H1 (cell line): ENCODE measurements around the gene AMBP. TPM values are rescaled to one million over a fixed set of nuclear protein-coding genes. Genes with fewer than 3 reads are reported as not detected.
A peak's percentile ranks its signal among the peaks of the same experiment; 100 is the strongest.

Experiments
- CTCF ChIA-PET: fragments of 300-600 bp; sonication (Branson Sonifier 250); formaldehyde crosslinking; loops from one replicate; lab custom pipeline; 2021; ENCODE audit not compliant: partially characterized antibody; lab: Charles Lee
- POLR2A ChIA-PET: fragments of 300-600 bp; sonication (Branson Sonifier 250); formaldehyde crosslinking; loops from one replicate; lab custom pipeline; 2021; ENCODE audit warnings: inconsistent platforms; ENCODE audit not compliant: partially characterized antibody; lab: Charles Lee
- DNase-seq, 2 experiments: peaks; one replicate each; pipeline versions ENCODE4 v3.0.0 to v3.0.0-alpha.2; 2010 to 2022; ENCODE audit warnings: low spot score in 2 of 2, low read depth in 1 of 2, mixed read lengths in 1 of 2
- FAIRE-seq: peaks from 2 replicates; lab custom pipeline; 2011; peaks lifted over from hg19 to GRCh38; lab: Jason Lieb, UNC
- H2AFZ ChIP-seq: 2 replicates; pipeline ENCODE4 v1.8.1; 2012; ENCODE audit warnings: low read length, inconsistent platforms
- H2AK5ac ChIP-seq: 2 replicates; pipeline ENCODE4 v1.6.1; 2013; ENCODE audit warnings: low read depth, low read length
- H2BK120ac ChIP-seq: replicated peaks from 2 replicates; pipeline ENCODE3; 2013; ENCODE audit warnings: low read depth, low read length, inconsistent platforms
- H2BK12ac ChIP-seq: 2 replicates; pipeline ENCODE4 v1.6.1; 2013; ENCODE audit warnings: low read depth, low read length
- H2BK15ac ChIP-seq: 2 replicates; pipeline ENCODE4 v1.6.1; 2013; ENCODE audit warnings: low read length
- H2BK20ac ChIP-seq: 2 replicates; pipeline ENCODE4 v1.6.1; 2013; ENCODE audit warnings: low read length
- H2BK5ac ChIP-seq: 2 replicates; pipeline ENCODE4 v1.6.1; 2013; ENCODE audit warnings: low read depth, low read length
- H3K14ac ChIP-seq: 2 replicates; pipeline ENCODE4 v1.6.1; 2013; ENCODE audit warnings: inconsistent platforms; ENCODE audit not compliant: insufficient read length
- H3K18ac ChIP-seq: 2 replicates; pipeline ENCODE4 v1.6.1; 2013; ENCODE audit warnings: low read length; ENCODE audit errors: extremely low read depth
- H3K23ac ChIP-seq: 2 replicates; pipeline ENCODE4 v1.6.1; 2013; ENCODE audit warnings: inconsistent platforms; ENCODE audit not compliant: insufficient read length
- H3K23me2 ChIP-seq: 2 replicates; pipeline ENCODE4 v1.6.1; 2013; ENCODE audit warnings: low read depth, low read length
- H3K27ac ChIP-seq: 2 replicates; pipeline ENCODE4 v1.6.1; 2011; ENCODE audit warnings: low read depth, low read length, inconsistent platforms
- H3K27me3 ChIP-seq, 4 experiments: replicated peaks in 1 of 4; 1 replicate in 1 of 4; 2 replicates in 3 of 4; pipeline versions ENCODE4 v1.6.1 to v1.8.1; 2011 to 2013; ENCODE audit warnings: low read length in 3 of 4, mild to moderate bottlenecking in 3 of 4, inconsistent platforms in 2 of 4, mixed read lengths in 2 of 4, moderate library complexity in 1 of 4; ENCODE audit not compliant: control insufficient read depth in 3 of 4, insufficient read depth in 3 of 4; ENCODE audit errors: extremely low read depth in 1 of 4
- H3K36me3 ChIP-seq, 4 experiments: 2 replicates each; pipeline versions ENCODE4 v1.6.1 to v1.8.1; 2011 to 2013; ENCODE audit warnings: mild to moderate bottlenecking in 4 of 4, low read length in 3 of 4, moderate library complexity in 2 of 4, control low read depth in 1 of 4, inconsistent platforms in 1 of 4; ENCODE audit not compliant: insufficient read depth in 4 of 4, control insufficient read depth in 2 of 4
- H3K4ac ChIP-seq: replicated peaks from 2 replicates; pipeline ENCODE3; 2013; ENCODE audit warnings: low read length, low read depth, mixed read lengths, inconsistent platforms; ENCODE audit not compliant: insufficient read length
- H3K4me1 ChIP-seq, 4 experiments: replicated peaks in 1 of 4; 1 replicate in 1 of 4; 2 replicates in 3 of 4; pipeline versions ENCODE4 v1.6.1 to v1.8.1; 2011 to 2013; ENCODE audit warnings: low read length in 3 of 4, inconsistent platforms in 2 of 4, mixed read lengths in 1 of 4; ENCODE audit not compliant: insufficient read depth in 4 of 4, control insufficient read depth in 3 of 4
- H3K4me2 ChIP-seq, 2 experiments: 2 replicates each; pipeline versions ENCODE4 v1.6.1 to v1.8.1; 2011 to 2013; ENCODE audit warnings: low read depth in 2 of 2, low read length in 2 of 2, control low read depth in 1 of 2, inconsistent platforms in 1 of 2, mild to moderate bottlenecking in 1 of 2; ENCODE audit not compliant: insufficient read depth in 1 of 2
- H3K4me3 ChIP-seq, 4 experiments: fragments of 200-600, 300-600 bp in 1 of 4; sonication (generic), shearing (Covaris generic), sonication (Bioruptor Twin) in 1 of 4; 2 replicates each; pipeline versions ENCODE4 v1.5.1 to v1.8.1; 2011 to 2016; ENCODE audit warnings: low read length in 4 of 4, low read depth in 3 of 4, control low read depth in 2 of 4, inconsistent platforms in 2 of 4, mild to moderate bottlenecking in 2 of 4, mixed read lengths in 1 of 4, moderate library complexity in 1 of 4; ENCODE audit not compliant: insufficient read depth in 2 of 4; ENCODE audit errors: extremely low read depth in 1 of 4
- H3K56ac ChIP-seq: replicated peaks from 2 replicates; pipeline ENCODE3; 2013; ENCODE audit warnings: low read depth, mild to moderate bottlenecking, mixed read lengths, low read length, inconsistent platforms; ENCODE audit not compliant: insufficient read length
- H3K79me1 ChIP-seq: 2 replicates; pipeline ENCODE4 v1.6.1; 2013; ENCODE audit warnings: low read depth, low read length, control low read depth
- H3K79me2 ChIP-seq, 2 experiments: 2 replicates each; pipeline versions ENCODE4 v1.6.1 to v1.8.1; 2012 to 2013; ENCODE audit warnings: low read length in 2 of 2, mild to moderate bottlenecking in 2 of 2, inconsistent platforms in 1 of 2; ENCODE audit not compliant: insufficient read depth in 2 of 2, control insufficient read depth in 1 of 2
- H3K9ac ChIP-seq, 4 experiments: replicated peaks in 1 of 4; 1 replicate in 1 of 4; 2 replicates in 3 of 4; pipeline versions ENCODE4 v1.6.1 to v1.8.1; 2011 to 2013; ENCODE audit warnings: low read depth in 3 of 4, low read length in 3 of 4, control low read depth in 2 of 4, mild to moderate bottlenecking in 2 of 4, moderate library complexity in 2 of 4, inconsistent platforms in 1 of 4; ENCODE audit errors: extremely low read depth in 1 of 4
- H3K9me3 ChIP-seq, 2 experiments: 2 replicates each; pipeline versions ENCODE4 v1.6.1 to v1.8.1; 2012 to 2013; ENCODE audit warnings: mild to moderate bottlenecking in 2 of 2, moderate library complexity in 2 of 2, control low read depth in 1 of 2, inconsistent platforms in 1 of 2, low read depth in 1 of 2, low read length in 1 of 2, mixed read lengths in 1 of 2; ENCODE audit not compliant: insufficient read depth in 2 of 2
- H4K20me1 ChIP-seq, 2 experiments: replicated peaks in 1 of 2; 2 replicates each; pipeline versions ENCODE3 to v1.8.1; 2011 to 2013; ENCODE audit warnings: inconsistent platforms in 2 of 2, low read length in 2 of 2, mild to moderate bottlenecking in 1 of 2; ENCODE audit not compliant: insufficient read depth in 2 of 2, control insufficient read depth in 1 of 2
- H4K5ac ChIP-seq: 2 replicates; pipeline ENCODE4 v1.6.1; 2013; ENCODE audit warnings: low read length, low read depth, mixed read lengths, inconsistent platforms; ENCODE audit not compliant: insufficient read length
- H4K8ac ChIP-seq: 2 replicates; pipeline ENCODE4 v1.8.0; 2013; ENCODE audit warnings: mild to moderate bottlenecking, moderate library complexity, low read length, inconsistent platforms; ENCODE audit not compliant: insufficient read depth; ENCODE audit errors: extremely low read depth
- H4K91ac ChIP-seq: replicated peaks from 2 replicates; pipeline ENCODE3; 2013; ENCODE audit warnings: low read length, mixed read lengths, inconsistent platforms; ENCODE audit not compliant: insufficient read length
- EGR1 ChIP-seq: IDR thresholded peaks from 2 replicates; pipeline ENCODE4 v1.6.1; 2011; ENCODE audit warnings: low read depth, low read length, borderline replicate concordance
- RAD21 ChIP-seq, 2 experiments: IDR thresholded peaks in 1 of 2; conservative IDR thresholded peaks in 1 of 2; 2 replicates each; pipeline ENCODE4 v1.6.1; 2011; ENCODE audit warnings: low read depth in 2 of 2, low read length in 2 of 2, improper control_type of control experiment in 1 of 2, inconsistent platforms in 1 of 2, mild to moderate bottlenecking in 1 of 2, moderate library complexity in 1 of 2
- SIX5 ChIP-seq: IDR thresholded peaks from 2 replicates; pipeline ENCODE4 v1.6.1; 2011; ENCODE audit warnings: mild to moderate bottlenecking, low read depth, low read length
- SP4 ChIP-seq: IDR thresholded peaks from 2 replicates; pipeline ENCODE4 v1.6.1; 2012; ENCODE audit warnings: low read length, inconsistent platforms
- TEAD4 ChIP-seq: IDR thresholded peaks from 2 replicates; pipeline ENCODE4 v1.6.1; 2012; ENCODE audit warnings: low read depth, low read length, inconsistent platforms, mixed read lengths
- USF2 ChIP-seq: IDR thresholded peaks from 2 replicates; pipeline ENCODE4 v1.6.1; 2011; ENCODE audit warnings: low read length, improper control_type of control experiment
- WGBS, 2 experiments: shearing (Covaris generic) in 1 of 2; methylation state at CpG; one replicate each; pipeline versions ENCODE4 v1.1.6 to v1.1.7; 2013 to 2015; ENCODE audit warnings: low lambda C conversion rate in 2 of 2, mixed read lengths in 2 of 2, inconsistent platforms in 1 of 2, low coverage in 1 of 2, missing lambda C conversion rate in 1 of 2; ENCODE audit not compliant: insufficient replicate concordance in 2 of 2, insufficient coverage in 1 of 2, insufficient read length in 1 of 2; ENCODE audit errors: extremely low coverage in 1 of 2, missing lambda C conversion rate in 1 of 2; 5-methylcytosine and 5-hydroxymethylcytosine counted together
- polyA plus RNA-seq, 7 experiments: library from polyadenylated mRNA; depleted of rRNA in 3 of 7; stranded (reverse) in 5 of 7; unstranded in 2 of 7; fragments of >200 nt in 5 of 7; fragments of 200-250 nt in 2 of 7; gene quantifications; 1 replicate in 5 of 7; 2 replicates in 1 of 7; 4 replicates in 1 of 7; pipeline versions ENCODE4 v1.2.1 to v1.2.3, GENCODE V29; 2011 to 2013; ENCODE audit warnings: missing spikeins in 2 of 7, mixed read lengths in 2 of 7
- total RNA-seq: library from RNA; stranded (reverse); fragmentation: NEBNext Ultra II Directional; extraction: Animal tissue kit (Norgen Biotek cat#: 25700); gene quantifications from 2 replicates; pipeline ENCODE4 v1.2.1, GENCODE V29; 2021

AMBP gene
- total and polyA plus RNA-seq, 2 of the 8 experiments (the other 6 are each of a cell fraction or from before 2014, with no cell fraction given): 3.0 to 4.0 TPM

GRCh38 chr9:114031948-114032840, 45.9 kb downstream of the AMBP start:
- H4K91ac ChIP-seq: no peak overlapping the region
- no peaks in the 10 kb centered on the region for H3K79me2 ChIP-seq
- H3K9ac ChIP-seq: no peak overlapping the region
- H2BK12ac ChIP-seq: no peak overlapping the region
- no peaks in the 10 kb centered on the region for H3K79me1 ChIP-seq
- ChIA-PET POLR2A (no interaction called here), CTCF (interaction anchor here (0.6 to 3.6 kb wide), 25 partner anchors 7 to 1092 kb away, joined by 3 to 16 read pairs (median 4); no protein-coding TSS in a partner anchor)
- H3K4me2 ChIP-seq: no peak overlapping the region
- H2AFZ ChIP-seq: no peak overlapping the region
- H4K8ac ChIP-seq: no peak overlapping the region; the same call in 1 of the 2 replicates
- H3K27me3 ChIP-seq: no peaks in the 10 kb centered on the region
- H4K20me1 ChIP-seq: no peaks in the 10 kb centered on the region
- H2AK5ac ChIP-seq: no peak overlapping the region
- no peak overlapping the region for H2BK15ac ChIP-seq
- no peak overlapping the region for H3K4ac ChIP-seq
- H3K23me2 ChIP-seq: no peaks in the 10 kb centered on the region; the same call in 1 of the 2 replicates
- no peak overlapping the region for H2BK120ac ChIP-seq
- no peak overlapping the region for H2BK5ac ChIP-seq
- peaks cover 0 to 8% (median 4%) of the 10 kb centered on the region in 4 experiments; a peak in 5 of 8 replicates for H3K36me3 ChIP-seq
- H4K5ac ChIP-seq: no peak overlapping the region
- no peak overlapping the region for H3K18ac ChIP-seq
- DNase-seq (peak in 1 of 2 experiments; percentile 38), FAIRE-seq (no peak)
- no peaks in the 10 kb centered on the region for H3K9me3 ChIP-seq
- H2BK20ac ChIP-seq: no peak overlapping the region
- no peak overlapping the region for H3K56ac ChIP-seq
- no peak overlapping the region for H3K4me3 ChIP-seq
- no peaks in the 10 kb centered on the region for H3K4me1 ChIP-seq
- H3K27ac ChIP-seq: no peak overlapping the region
- no peak overlapping the region for H3K14ac ChIP-seq
- 89% methylated on average over 17 of the region's 19 CpGs; no CpG with 5 or more reads in 1 of the 2 experiments for WGBS, 2 experiments
- no peak overlapping the region for H3K23ac ChIP-seq
- TF ChIP-seq RAD21 (IDR thresholded peaks at IDR 0.05 in 1 of 2, conservative IDR thresholded peaks at IDR 0.05 in 1 of 2; ENCODE audit: low read depth in 2 of 2, low read length in 2 of 2): no peak
- no peak for TF ChIP-seq USF2
- no peak for TF ChIP-seq SP4
- TF ChIP-seq EGR1: no peak
- TF ChIP-seq TEAD4: no peak
- TF ChIP-seq SIX5: no peak
